ENCODE measurements around the gene RAB7A.
"Not testable (repeated sequence)": the region's sequence is repeated elsewhere in the genome, so short reads cannot be mapped to it uniquely, and the experiment has no call there.

- TF ChIP-seq CTCF, POLR2AphosphoS5, EP300, POLR2A (IDR thresholded peaks at IDR 0.05): not testable (repeated sequence)
Measured at GRCh38 chr3:128830762-128831161, 104.8 kb downstream of the RAB7A start.

Data from stomach (tissue), 4 donors.